Esophagus mucosa (tissue), 1 donor: ENCODE measurements around the gene TRPM6. TPM values are rescaled to one million over a fixed set of nuclear protein-coding genes. Genes with fewer than 3 reads are reported as not detected.
"Not testable (repeated sequence)": the region's sequence is repeated elsewhere in the genome, so short reads cannot be mapped to it uniquely, and the experiment has no call there.

ENCODE experiments used
- ATAC-seq: fragments of 200-7000 bp; cut with Tn5 transposase; one replicate; pipeline ENCODE4 v1.9.1; 2020
- total RNA-seq: library from RNA; stranded (reverse); gene quantifications from one replicate; pipeline ENCODE4 v1.2.4, GENCODE V29; 2023
- donor health status: DM: yes; HTN: yes; CAD: no.

The TRPM6 gene, protein sequence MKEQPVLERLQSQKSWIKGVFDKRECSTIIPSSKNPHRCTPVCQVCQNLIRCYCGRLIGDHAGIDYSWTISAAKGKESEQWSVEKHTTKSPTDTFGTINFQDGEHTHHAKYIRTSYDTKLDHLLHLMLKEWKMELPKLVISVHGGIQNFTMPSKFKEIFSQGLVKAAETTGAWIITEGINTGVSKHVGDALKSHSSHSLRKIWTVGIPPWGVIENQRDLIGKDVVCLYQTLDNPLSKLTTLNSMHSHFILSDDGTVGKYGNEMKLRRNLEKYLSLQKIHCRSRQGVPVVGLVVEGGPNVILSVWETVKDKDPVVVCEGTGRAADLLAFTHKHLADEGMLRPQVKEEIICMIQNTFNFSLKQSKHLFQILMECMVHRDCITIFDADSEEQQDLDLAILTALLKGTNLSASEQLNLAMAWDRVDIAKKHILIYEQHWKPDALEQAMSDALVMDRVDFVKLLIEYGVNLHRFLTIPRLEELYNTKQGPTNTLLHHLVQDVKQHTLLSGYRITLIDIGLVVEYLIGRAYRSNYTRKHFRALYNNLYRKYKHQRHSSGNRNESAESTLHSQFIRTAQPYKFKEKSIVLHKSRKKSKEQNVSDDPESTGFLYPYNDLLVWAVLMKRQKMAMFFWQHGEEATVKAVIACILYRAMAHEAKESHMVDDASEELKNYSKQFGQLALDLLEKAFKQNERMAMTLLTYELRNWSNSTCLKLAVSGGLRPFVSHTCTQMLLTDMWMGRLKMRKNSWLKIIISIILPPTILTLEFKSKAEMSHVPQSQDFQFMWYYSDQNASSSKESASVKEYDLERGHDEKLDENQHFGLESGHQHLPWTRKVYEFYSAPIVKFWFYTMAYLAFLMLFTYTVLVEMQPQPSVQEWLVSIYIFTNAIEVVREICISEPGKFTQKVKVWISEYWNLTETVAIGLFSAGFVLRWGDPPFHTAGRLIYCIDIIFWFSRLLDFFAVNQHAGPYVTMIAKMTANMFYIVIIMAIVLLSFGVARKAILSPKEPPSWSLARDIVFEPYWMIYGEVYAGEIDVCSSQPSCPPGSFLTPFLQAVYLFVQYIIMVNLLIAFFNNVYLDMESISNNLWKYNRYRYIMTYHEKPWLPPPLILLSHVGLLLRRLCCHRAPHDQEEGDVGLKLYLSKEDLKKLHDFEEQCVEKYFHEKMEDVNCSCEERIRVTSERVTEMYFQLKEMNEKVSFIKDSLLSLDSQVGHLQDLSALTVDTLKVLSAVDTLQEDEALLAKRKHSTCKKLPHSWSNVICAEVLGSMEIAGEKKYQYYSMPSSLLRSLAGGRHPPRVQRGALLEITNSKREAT (N-terminal part only)
- 1.2 TPM for total RNA-seq

GRCh38 chr9:74887041-74887980 is at the start of gene TRPM6:
TRPM6 (minus strand) TSS chr9:74887921; CDS start chr9:74887856, 65 bp downstream.
- ATAC-seq: peak; percentile 82

- no peak for ATAC-seq
Observed at GRCh38 chr9:74935008-74935407, 47.3 kb upstream of the TRPM6 start.

GRCh38 chr9:74921737-74922136 is 34.0 kb upstream of the TRPM6 start:
- no peak for ATAC-seq

DNA sequence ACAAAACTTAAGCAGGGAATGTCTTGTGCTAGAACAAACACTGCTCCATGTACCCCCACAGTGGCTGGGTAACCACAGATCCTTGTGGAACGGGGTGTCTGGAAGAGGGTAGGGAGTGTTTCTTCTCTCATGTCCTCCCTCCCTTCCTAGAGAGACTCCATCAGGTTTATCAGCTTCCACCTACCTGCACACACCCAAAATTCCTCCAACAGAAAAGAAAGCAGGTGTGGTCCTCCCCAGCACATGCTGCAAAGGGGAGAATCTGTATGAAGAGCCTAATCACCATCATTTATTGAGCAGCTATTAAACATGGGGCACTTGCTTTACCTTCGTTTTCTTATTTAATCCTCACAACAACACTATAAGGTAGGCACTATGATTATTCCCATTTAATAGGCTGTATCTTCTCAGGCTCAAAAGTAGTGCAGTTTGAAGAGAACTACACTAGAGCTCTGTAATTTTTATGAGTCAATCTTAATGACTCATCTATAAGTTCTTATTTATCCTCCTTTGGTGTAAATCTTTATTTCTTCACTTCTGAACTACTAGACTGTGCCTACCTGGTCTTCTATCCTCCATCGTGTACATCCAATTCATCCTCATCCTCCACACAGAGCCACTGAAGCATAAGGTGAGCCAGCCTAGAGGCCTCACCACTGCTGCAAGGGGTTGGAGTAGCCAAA is 33.4 kb upstream of the TRPM6 start:
- peak; percentile 70 for ATAC-seq

DNA sequence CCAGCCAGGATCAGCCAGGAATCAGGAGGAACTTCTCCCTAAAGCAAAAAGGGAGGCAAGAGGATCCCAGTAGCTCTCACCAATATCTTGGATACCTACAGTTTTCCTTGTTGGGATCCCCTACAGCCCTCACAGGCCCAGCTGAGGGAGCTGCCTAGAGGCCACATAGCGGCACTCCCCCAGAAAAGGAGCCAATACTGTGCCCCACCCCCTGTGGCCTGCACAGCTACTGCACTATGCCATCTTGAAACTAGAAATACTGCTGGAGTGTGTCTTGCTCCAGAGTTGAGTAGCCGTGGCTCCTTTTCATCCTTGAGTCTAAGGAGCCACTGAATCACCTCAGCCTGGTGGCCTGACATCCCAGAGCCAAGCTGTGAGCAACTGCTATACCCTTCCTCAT is 22.3 kb upstream of the TRPM6 start:
- no peak for ATAC-seq

GRCh38 chr9:74908665-74909064 is 20.9 kb upstream of the TRPM6 start:
- no peak for ATAC-seq

DNA sequence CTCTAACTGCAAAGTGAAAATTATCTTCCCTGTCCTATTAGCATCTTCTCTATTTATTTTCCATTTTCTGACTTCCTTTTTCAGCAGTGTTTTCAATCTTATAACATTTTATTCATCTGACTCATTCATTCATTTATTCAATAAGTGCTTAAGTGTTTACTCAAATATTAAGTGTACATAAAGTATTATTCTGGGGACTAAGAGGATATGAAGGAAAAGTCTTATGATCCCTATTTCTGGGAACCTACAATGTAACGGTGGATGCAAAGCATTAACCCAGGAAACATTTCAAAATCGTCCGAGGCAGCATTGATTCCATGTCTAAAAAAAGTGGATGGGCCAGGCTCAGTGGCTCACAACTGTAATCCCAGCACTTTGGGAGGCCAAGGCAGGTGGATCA is 19.4 kb upstream of the TRPM6 start:
- no peak for ATAC-seq

DNA sequence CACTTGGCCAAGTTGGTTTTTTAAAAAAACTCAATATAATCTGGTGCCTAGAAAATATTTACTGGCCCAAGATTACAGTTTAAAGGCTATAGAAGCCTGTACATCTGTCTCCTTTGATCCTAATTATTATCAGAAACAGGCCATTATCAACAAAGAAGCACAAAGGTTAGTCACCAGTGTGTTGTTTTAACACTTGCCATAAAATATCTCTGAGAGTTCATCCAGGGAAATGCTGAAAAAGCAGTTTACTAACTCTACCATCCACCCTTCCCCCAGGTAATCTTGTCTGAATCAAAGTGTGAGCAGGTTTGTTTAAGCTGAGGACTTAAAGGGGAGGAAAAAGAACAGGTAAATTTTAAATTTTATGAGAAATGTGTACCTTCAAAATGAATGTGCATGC is 13.3 kb upstream of the TRPM6 start:
- no peak for ATAC-seq

GRCh38 chr9:74888449-74888848 is 728 bp upstream of the TRPM6 start:
- ATAC-seq: not testable (repeated sequence)

- peak; percentile 76 for ATAC-seq
Observed at GRCh38 chr9:74887981-74888370, 255 bp upstream of the TRPM6 start.

- ATAC-seq: no peak
Observed at GRCh38 chr9:74876382-74876949, 11.3 kb downstream of the TRPM6 start.

DNA sequence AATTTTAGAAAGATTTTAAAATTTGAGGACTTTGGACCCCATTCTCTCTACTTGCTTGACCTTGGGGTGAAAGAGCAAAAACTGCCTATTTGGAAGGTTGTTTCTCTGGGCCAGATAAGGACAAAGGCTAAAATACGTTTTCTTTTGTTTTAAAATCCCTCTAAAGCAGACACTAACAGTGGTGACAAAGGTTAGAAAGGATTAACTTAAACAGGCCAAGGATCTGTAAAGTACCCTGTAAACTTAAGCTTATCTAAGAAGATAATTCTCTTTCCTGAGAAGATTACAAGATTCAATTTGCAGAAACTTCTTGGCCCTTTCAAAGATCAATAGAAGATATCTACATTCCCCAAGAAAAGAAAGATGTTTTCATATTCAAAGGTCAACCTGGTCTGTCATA is 12.1 kb downstream of the TRPM6 start:
- ATAC-seq: no peak

DNA sequence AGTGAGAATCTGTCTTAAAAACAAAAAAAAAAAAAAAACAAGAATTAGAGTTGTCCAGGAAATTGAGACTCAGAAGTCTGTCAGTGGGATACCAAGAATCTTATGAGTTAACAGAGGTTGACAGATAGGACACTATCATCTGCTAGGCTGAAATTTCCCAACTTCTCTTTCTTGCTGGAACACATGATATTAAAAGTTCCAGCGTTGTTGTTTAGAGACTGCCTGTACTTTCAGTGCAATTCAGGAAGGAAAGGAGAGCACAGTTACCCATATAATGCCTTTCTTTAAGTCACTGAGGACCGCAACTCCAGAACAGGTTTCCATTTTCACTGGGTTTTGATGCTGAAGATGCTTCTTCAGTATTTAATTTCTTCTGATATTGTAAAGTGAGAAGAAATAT is 13.5 kb downstream of the TRPM6 start:
- no peak for ATAC-seq

DNA sequence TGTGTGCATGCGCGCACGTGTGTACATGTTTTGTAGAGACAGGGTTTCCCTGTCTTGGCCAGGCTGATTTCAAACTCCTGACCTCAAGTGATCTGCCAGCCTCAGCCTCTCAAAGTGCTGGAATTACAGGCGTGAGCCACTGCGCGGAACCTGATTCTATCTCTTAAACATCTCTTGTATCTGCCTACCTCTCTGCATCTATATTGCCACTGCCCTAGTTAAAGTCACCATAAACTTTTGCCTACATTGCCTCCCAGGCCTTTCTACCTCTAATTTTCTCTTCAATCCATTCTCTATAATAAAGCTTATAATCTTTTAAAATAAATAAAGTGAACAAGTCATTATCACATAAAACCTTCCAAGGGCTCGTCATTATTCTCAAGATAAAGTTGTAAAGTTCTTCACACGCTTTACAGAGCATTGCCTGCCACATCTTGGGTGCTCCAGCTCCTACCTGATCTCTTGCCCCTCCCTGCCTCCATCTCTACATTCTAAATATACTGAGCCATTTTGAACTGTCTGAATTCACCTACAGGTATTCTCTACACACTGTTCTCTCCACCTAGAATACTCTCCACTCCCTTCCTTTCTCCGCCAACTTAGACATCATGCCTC is 15.0 kb downstream of the TRPM6 start:
- ATAC-seq: no peak

DNA sequence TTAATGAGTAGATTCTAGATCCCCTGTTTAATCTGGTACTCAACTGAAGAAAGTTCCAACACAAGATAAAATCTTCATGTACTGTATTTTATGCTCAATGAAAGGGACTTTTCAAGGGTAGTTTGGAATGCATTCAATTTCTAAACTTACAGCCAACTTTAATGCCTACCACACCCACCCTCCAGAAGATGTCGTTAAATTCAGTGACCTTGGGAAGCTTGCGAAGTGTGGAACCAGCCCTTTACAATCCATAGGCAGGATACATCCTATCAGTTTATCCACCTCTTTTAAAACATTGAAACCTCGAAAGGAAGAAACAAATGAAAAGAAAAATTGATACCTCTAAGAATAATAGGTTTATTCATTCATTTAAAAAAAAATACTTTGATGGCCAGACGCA is 20.2 kb downstream of the TRPM6 start:
- no peak for ATAC-seq

DNA sequence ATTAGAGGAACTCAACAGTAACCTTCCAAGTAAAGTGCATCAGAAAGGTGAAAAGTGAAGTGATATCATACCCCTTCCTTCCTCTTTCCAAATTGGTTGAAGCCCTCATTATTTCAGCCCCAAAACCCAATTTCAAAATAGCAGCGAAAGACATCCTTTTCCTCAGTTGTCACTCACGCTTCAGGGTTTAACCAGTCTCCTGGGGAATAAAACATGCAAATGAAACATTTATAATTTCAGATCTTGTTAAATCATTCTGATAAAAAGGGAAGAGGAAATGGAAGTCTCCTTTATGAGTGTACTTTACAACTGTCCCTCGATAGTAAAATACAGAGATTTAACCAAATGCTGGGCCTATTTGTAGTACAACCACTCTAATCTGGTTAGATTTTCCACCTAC is 22.5 kb downstream of the TRPM6 start:
- ATAC-seq: no peak

GRCh38 chr9:74861773-74862474 is 25.8 kb downstream of the TRPM6 start:
- no peak for ATAC-seq

GRCh38 chr9:74861071-74861470 is 26.6 kb downstream of the TRPM6 start:
- ATAC-seq: no peak

- ATAC-seq: not testable (repeated sequence)
Observed at GRCh38 chr9:74860247-74860646, 27.5 kb downstream of the TRPM6 start.

DNA sequence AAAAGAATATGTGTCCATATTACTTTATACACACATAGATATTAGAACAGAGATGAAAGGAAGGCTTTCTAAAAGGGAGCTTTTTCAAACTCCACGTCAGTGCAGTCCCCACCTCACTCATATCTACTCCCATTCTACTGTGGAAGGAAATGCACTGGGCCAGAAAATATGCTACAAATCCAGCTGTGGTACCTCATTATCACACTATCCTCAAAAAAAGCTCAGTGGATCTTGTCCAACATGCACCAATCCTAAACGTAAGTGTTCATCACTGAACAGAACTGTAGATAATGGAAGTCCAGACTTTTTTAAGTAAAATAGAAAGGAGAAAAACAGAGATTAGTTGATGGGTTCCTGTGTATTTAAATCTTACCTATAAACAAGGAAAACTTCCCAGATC is 27.9 kb downstream of the TRPM6 start:
- ATAC-seq: no peak
